ENCODE measurements around the gene PMEPA1.

Gene PMEPA1

GRCh38 chr20:57718490-57719009, 8.7 kb upstream of the PMEPA1 start:
- H3K4me3 ChIP-seq (ENCODE audit: control insufficient read depth, low read depth, low read length), result peak overlapping the region; percentile 26
- TF ChIP-seq, protein P1, sequence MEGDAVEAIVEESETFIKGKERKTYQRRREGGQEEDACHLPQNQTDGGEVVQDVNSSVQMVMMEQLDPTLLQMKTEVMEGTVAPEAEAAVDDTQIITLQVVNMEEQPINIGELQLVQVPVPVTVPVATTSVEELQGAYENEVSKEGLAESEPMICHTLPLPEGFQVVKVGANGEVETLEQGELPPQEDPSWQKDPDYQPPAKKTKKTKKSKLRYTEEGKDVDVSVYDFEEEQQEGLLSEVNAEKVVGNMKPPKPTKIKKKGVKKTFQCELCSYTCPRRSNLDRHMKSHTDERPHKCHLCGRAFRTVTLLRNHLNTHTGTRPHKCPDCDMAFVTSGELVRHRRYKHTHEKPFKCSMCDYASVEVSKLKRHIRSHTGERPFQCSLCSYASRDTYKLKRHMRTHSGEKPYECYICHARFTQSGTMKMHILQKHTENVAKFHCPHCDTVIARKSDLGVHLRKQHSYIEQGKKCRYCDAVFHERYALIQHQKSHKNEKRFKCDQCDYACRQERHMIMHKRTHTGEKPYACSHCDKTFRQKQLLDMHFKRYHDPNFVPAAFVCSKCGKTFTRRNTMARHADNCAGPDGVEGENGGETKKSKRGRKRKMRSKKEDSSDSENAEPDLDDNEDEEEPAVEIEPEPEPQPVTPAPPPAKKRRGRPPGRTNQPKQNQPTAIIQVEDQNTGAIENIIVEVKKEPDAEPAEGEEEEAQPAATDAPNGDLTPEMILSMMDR (conservative IDR thresholded peaks at IDR 0.05; ENCODE audit: control insufficient read depth, insufficient read depth, low read depth, low read length), result no peak

DNA sequence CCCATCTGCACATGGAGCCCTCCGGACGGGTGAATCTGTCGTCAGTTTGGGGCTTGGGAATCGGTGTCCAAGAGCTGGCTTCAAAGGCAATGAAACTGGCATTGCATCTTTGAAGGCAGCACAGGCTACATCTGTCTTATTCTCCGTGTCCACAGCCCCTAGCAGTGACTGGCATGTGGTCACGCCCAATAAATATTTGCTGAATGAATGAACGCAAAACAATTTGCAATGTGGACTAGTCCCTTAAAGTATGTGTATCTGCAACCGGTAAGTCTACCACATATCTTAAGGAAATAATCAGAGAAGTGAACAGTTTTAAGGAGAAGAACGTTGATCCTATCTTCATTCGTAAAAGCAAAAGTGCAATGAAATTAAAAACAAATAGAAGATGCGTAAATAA, 8.0 kb upstream of the PMEPA1 start:
- TF ChIP-seq, protein P1 (conservative IDR thresholded peaks at IDR 0.05; ENCODE audit: control insufficient read depth, insufficient read depth, low read depth, low read length), result no peak
- no peak for DNase-seq (ENCODE audit: low read depth)
- no peak overlapping the region for H3K4me3 ChIP-seq (ENCODE audit: control insufficient read depth, low read depth, low read length)

More at GRCh38 chr20:57718490-57719009, 8.7 kb upstream of the PMEPA1 start:
- peak; percentile 95 for DNase-seq (ENCODE audit: low read depth)

- H3K4me3 ChIP-seq (ENCODE audit: control insufficient read depth, low read depth, low read length), result no peak overlapping the region
- TF ChIP-seq, protein P1 (conservative IDR thresholded peaks at IDR 0.05; ENCODE audit: control insufficient read depth, insufficient read depth, low read depth, low read length), result no peak
- DNase-seq (ENCODE audit: low read depth), result no peak
Measured at GRCh38 chr20:57716901-57717300, 7.1 kb upstream of the PMEPA1 start.

DNA sequence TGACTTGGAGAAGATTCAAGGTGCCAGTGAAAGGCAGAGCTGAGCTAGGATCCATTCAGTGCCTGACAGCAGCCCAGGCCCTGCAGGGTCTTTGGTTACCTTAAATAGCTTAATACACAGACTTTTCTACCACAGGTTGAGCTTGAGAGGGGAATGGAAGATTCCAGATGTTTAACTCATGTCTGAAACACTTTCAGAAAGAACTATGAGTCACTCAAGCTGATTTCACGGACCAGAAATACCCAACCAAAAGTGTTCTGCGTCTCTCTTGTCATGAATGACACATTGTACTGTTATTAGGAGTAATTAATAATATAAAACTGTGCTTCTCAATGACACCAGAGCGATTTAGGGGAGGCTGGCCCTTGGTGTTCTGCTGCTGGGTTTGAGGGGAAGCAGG, 6.4 kb upstream of the PMEPA1 start:
- no peak overlapping the region for H3K4me3 ChIP-seq (ENCODE audit: control insufficient read depth, low read depth, low read length)
- DNase-seq (ENCODE audit: low read depth), result peak; percentile 74
- TF ChIP-seq, protein P1 (conservative IDR thresholded peaks at IDR 0.05; ENCODE audit: control insufficient read depth, insufficient read depth, low read depth, low read length), result no peak

DNA sequence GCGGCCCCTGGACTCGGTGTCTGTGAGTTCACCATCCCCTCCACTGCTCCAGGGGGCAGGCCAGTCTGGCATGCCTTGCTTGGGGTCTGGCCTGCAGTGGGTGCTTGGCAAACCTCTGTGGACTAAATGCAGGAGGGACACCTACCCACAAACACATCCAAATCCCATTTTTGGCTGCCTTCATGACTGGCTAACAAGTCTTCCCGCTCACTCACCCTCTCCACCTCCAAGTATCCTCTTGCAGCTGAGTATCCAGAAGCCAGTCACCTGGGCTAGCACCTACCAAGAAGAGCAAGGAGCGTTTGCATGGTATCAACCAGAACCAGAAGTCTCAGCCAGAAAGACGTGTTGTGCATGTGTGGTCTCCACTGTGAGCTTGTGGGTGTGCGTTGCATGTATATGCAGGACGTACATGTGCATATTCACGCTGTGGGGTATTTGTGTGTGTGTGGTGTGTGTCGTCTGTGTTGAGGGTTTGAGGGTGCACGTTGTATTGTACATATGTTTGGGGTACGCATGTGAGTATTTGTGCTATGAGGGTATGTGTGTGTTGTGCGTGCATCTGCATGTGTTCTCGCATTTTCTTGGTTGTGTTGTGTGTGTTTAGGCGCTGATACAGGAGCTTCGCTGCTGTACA, 5.6 kb upstream of the PMEPA1 start:
- H3K4me3 ChIP-seq (ENCODE audit: control insufficient read depth, low read depth, low read length), result no peak overlapping the region
- DNase-seq (ENCODE audit: low read depth), result no peak
- TF ChIP-seq, protein P1 (conservative IDR thresholded peaks at IDR 0.05; ENCODE audit: control insufficient read depth, insufficient read depth, low read depth, low read length), result no peak

- TF ChIP-seq, protein P1 (conservative IDR thresholded peaks at IDR 0.05; ENCODE audit: control insufficient read depth, insufficient read depth, low read depth, low read length), result no peak
- peak; percentile 66 for DNase-seq (ENCODE audit: low read depth)
- no peak overlapping the region for H3K4me3 ChIP-seq (ENCODE audit: control insufficient read depth, low read depth, low read length)
Measured at GRCh38 chr20:57714409-57715267, 4.8 kb upstream of the PMEPA1 start.
